H1 (cell line): ENCODE results near the gene THTPA. TPM values are rescaled to one million over a fixed set of nuclear protein-coding genes. Genes with fewer than 3 reads are reported as not detected.

Experiments used
- CTCF ChIA-PET: fragments of 300-600 bp; sonication (Branson Sonifier 250); formaldehyde crosslinking; loops from one replicate; lab custom pipeline; 2021; ENCODE audit not compliant: partially characterized antibody; lab: Charles Lee
- POLR2A ChIA-PET: fragments of 300-600 bp; sonication (Branson Sonifier 250); formaldehyde crosslinking; loops from one replicate; lab custom pipeline; 2021; ENCODE audit warnings: inconsistent platforms; ENCODE audit not compliant: partially characterized antibody; lab: Charles Lee
- DNase-seq, 2 experiments: peaks; one replicate each; pipeline versions ENCODE4 v3.0.0 to v3.0.0-alpha.2; 2010 to 2022; ENCODE audit warnings: low spot score in 2 of 2, low read depth in 1 of 2, mixed read lengths in 1 of 2
- FAIRE-seq: peaks from 2 replicates; lab custom pipeline; 2011; peaks lifted over from hg19 to GRCh38; lab: Jason Lieb, UNC
- H2AFZ ChIP-seq: 2 replicates; pipeline ENCODE4 v1.8.1; 2012; ENCODE audit warnings: low read length, inconsistent platforms
- H2AK5ac ChIP-seq: 2 replicates; pipeline ENCODE4 v1.6.1; 2013; ENCODE audit warnings: low read depth, low read length
- H2BK120ac ChIP-seq: replicated peaks from 2 replicates; pipeline ENCODE3; 2013; ENCODE audit warnings: low read depth, low read length, inconsistent platforms
- H2BK12ac ChIP-seq: 2 replicates; pipeline ENCODE4 v1.6.1; 2013; ENCODE audit warnings: low read depth, low read length
- H2BK15ac ChIP-seq: 2 replicates; pipeline ENCODE4 v1.6.1; 2013; ENCODE audit warnings: low read length
- H2BK20ac ChIP-seq: 2 replicates; pipeline ENCODE4 v1.6.1; 2013; ENCODE audit warnings: low read length
- H2BK5ac ChIP-seq: 2 replicates; pipeline ENCODE4 v1.6.1; 2013; ENCODE audit warnings: low read depth, low read length
- H3K14ac ChIP-seq: 2 replicates; pipeline ENCODE4 v1.6.1; 2013; ENCODE audit warnings: inconsistent platforms; ENCODE audit not compliant: insufficient read length
- H3K18ac ChIP-seq: 2 replicates; pipeline ENCODE4 v1.6.1; 2013; ENCODE audit warnings: low read length; ENCODE audit errors: extremely low read depth
- H3K23ac ChIP-seq: 2 replicates; pipeline ENCODE4 v1.6.1; 2013; ENCODE audit warnings: inconsistent platforms; ENCODE audit not compliant: insufficient read length
- H3K23me2 ChIP-seq: 2 replicates; pipeline ENCODE4 v1.6.1; 2013; ENCODE audit warnings: low read depth, low read length
- H3K27ac ChIP-seq: 2 replicates; pipeline ENCODE4 v1.6.1; 2011; ENCODE audit warnings: low read depth, low read length, inconsistent platforms
- H3K27me3 ChIP-seq, 4 experiments: replicated peaks in 1 of 4; 1 replicate in 1 of 4; 2 replicates in 3 of 4; pipeline versions ENCODE4 v1.6.1 to v1.8.1; 2011 to 2013; ENCODE audit warnings: low read length in 3 of 4, mild to moderate bottlenecking in 3 of 4, inconsistent platforms in 2 of 4, mixed read lengths in 2 of 4, moderate library complexity in 1 of 4; ENCODE audit not compliant: control insufficient read depth in 3 of 4, insufficient read depth in 3 of 4; ENCODE audit errors: extremely low read depth in 1 of 4
- H3K36me3 ChIP-seq, 4 experiments: 2 replicates each; pipeline versions ENCODE4 v1.6.1 to v1.8.1; 2011 to 2013; ENCODE audit warnings: mild to moderate bottlenecking in 4 of 4, low read length in 3 of 4, moderate library complexity in 2 of 4, control low read depth in 1 of 4, inconsistent platforms in 1 of 4; ENCODE audit not compliant: insufficient read depth in 4 of 4, control insufficient read depth in 2 of 4
- H3K4ac ChIP-seq: replicated peaks from 2 replicates; pipeline ENCODE3; 2013; ENCODE audit warnings: low read length, low read depth, mixed read lengths, inconsistent platforms; ENCODE audit not compliant: insufficient read length
- H3K4me1 ChIP-seq, 4 experiments: replicated peaks in 1 of 4; 1 replicate in 1 of 4; 2 replicates in 3 of 4; pipeline versions ENCODE4 v1.6.1 to v1.8.1; 2011 to 2013; ENCODE audit warnings: low read length in 3 of 4, inconsistent platforms in 2 of 4, mixed read lengths in 1 of 4; ENCODE audit not compliant: insufficient read depth in 4 of 4, control insufficient read depth in 3 of 4
- H3K4me2 ChIP-seq, 2 experiments: 2 replicates each; pipeline versions ENCODE4 v1.6.1 to v1.8.1; 2011 to 2013; ENCODE audit warnings: low read depth in 2 of 2, low read length in 2 of 2, control low read depth in 1 of 2, inconsistent platforms in 1 of 2, mild to moderate bottlenecking in 1 of 2; ENCODE audit not compliant: insufficient read depth in 1 of 2
- H3K4me3 ChIP-seq, 4 experiments: fragments of 200-600, 300-600 bp in 1 of 4; sonication (generic), shearing (Covaris generic), sonication (Bioruptor Twin) in 1 of 4; 2 replicates each; pipeline versions ENCODE4 v1.5.1 to v1.8.1; 2011 to 2016; ENCODE audit warnings: low read length in 4 of 4, low read depth in 3 of 4, control low read depth in 2 of 4, inconsistent platforms in 2 of 4, mild to moderate bottlenecking in 2 of 4, mixed read lengths in 1 of 4, moderate library complexity in 1 of 4; ENCODE audit not compliant: insufficient read depth in 2 of 4; ENCODE audit errors: extremely low read depth in 1 of 4
- H3K56ac ChIP-seq: replicated peaks from 2 replicates; pipeline ENCODE3; 2013; ENCODE audit warnings: low read depth, mild to moderate bottlenecking, mixed read lengths, low read length, inconsistent platforms; ENCODE audit not compliant: insufficient read length
- H3K79me1 ChIP-seq: 2 replicates; pipeline ENCODE4 v1.6.1; 2013; ENCODE audit warnings: low read depth, low read length, control low read depth
- H3K79me2 ChIP-seq, 2 experiments: 2 replicates each; pipeline versions ENCODE4 v1.6.1 to v1.8.1; 2012 to 2013; ENCODE audit warnings: low read length in 2 of 2, mild to moderate bottlenecking in 2 of 2, inconsistent platforms in 1 of 2; ENCODE audit not compliant: insufficient read depth in 2 of 2, control insufficient read depth in 1 of 2
- H3K9ac ChIP-seq, 4 experiments: replicated peaks in 1 of 4; 1 replicate in 1 of 4; 2 replicates in 3 of 4; pipeline versions ENCODE4 v1.6.1 to v1.8.1; 2011 to 2013; ENCODE audit warnings: low read depth in 3 of 4, low read length in 3 of 4, control low read depth in 2 of 4, mild to moderate bottlenecking in 2 of 4, moderate library complexity in 2 of 4, inconsistent platforms in 1 of 4; ENCODE audit errors: extremely low read depth in 1 of 4
- H3K9me3 ChIP-seq, 2 experiments: 2 replicates each; pipeline versions ENCODE4 v1.6.1 to v1.8.1; 2012 to 2013; ENCODE audit warnings: mild to moderate bottlenecking in 2 of 2, moderate library complexity in 2 of 2, control low read depth in 1 of 2, inconsistent platforms in 1 of 2, low read depth in 1 of 2, low read length in 1 of 2, mixed read lengths in 1 of 2; ENCODE audit not compliant: insufficient read depth in 2 of 2
- H4K20me1 ChIP-seq, 2 experiments: replicated peaks in 1 of 2; 2 replicates each; pipeline versions ENCODE3 to v1.8.1; 2011 to 2013; ENCODE audit warnings: inconsistent platforms in 2 of 2, low read length in 2 of 2, mild to moderate bottlenecking in 1 of 2; ENCODE audit not compliant: insufficient read depth in 2 of 2, control insufficient read depth in 1 of 2
- H4K5ac ChIP-seq: 2 replicates; pipeline ENCODE4 v1.6.1; 2013; ENCODE audit warnings: low read length, low read depth, mixed read lengths, inconsistent platforms; ENCODE audit not compliant: insufficient read length
- H4K8ac ChIP-seq: 2 replicates; pipeline ENCODE4 v1.8.0; 2013; ENCODE audit warnings: mild to moderate bottlenecking, moderate library complexity, low read length, inconsistent platforms; ENCODE audit not compliant: insufficient read depth; ENCODE audit errors: extremely low read depth
- H4K91ac ChIP-seq: replicated peaks from 2 replicates; pipeline ENCODE3; 2013; ENCODE audit warnings: low read length, mixed read lengths, inconsistent platforms; ENCODE audit not compliant: insufficient read length
- CREB1 ChIP-seq: IDR thresholded peaks from 2 replicates; pipeline ENCODE4 v1.6.1; 2012; ENCODE audit warnings: inconsistent platforms
- HDAC6 ChIP-seq: IDR thresholded peaks from one replicate; pipeline ENCODE4 v1.7.1; 2012; ENCODE audit warnings: low read depth, mild to moderate bottlenecking, inconsistent platforms, low read length, moderate library complexity
- KDM5A ChIP-seq: fragments of 200-600 bp; IDR thresholded peaks from 2 replicates; pipeline ENCODE4 v1.7.1; 2012; ENCODE audit warnings: mild to moderate bottlenecking, low read length, inconsistent platforms, mixed read lengths
- RAD21 ChIP-seq, 2 experiments: IDR thresholded peaks in 1 of 2; conservative IDR thresholded peaks in 1 of 2; 2 replicates each; pipeline ENCODE4 v1.6.1; 2011; ENCODE audit warnings: low read depth in 2 of 2, low read length in 2 of 2, improper control_type of control experiment in 1 of 2, inconsistent platforms in 1 of 2, mild to moderate bottlenecking in 1 of 2, moderate library complexity in 1 of 2
- RXRA ChIP-seq: IDR thresholded peaks from 2 replicates; pipeline ENCODE4 v1.6.1; 2011; ENCODE audit warnings: low read depth, mild to moderate bottlenecking, low read length, moderate library complexity; ENCODE audit not compliant: insufficient read depth
- SUZ12 ChIP-seq: fragments of 200-600 bp; sonication (generic); IDR thresholded peaks from 2 replicates; pipeline ENCODE4 v1.6.1; 2012; ENCODE audit warnings: mild to moderate bottlenecking, inconsistent platforms, low read length, moderate library complexity, mixed read lengths
- TAF1 ChIP-seq: IDR thresholded peaks from 2 replicates; pipeline ENCODE4 v1.6.1; 2011; ENCODE audit warnings: mild to moderate bottlenecking, low read depth, low read length
- TAF7 ChIP-seq: optimal IDR thresholded peaks from 2 replicates; pipeline ENCODE3; 2011; ENCODE audit warnings: low read depth, mild to moderate bottlenecking, inconsistent platforms, low read length, moderate library complexity, borderline replicate concordance
- TBP ChIP-seq: IDR thresholded peaks from 2 replicates; pipeline ENCODE4 v1.6.1; 2011; ENCODE audit warnings: low read depth, low read length, improper control_type of control experiment
- WGBS, 2 experiments: shearing (Covaris generic) in 1 of 2; methylation state at CpG; one replicate each; pipeline versions ENCODE4 v1.1.6 to v1.1.7; 2013 to 2015; ENCODE audit warnings: low lambda C conversion rate in 2 of 2, mixed read lengths in 2 of 2, inconsistent platforms in 1 of 2, low coverage in 1 of 2, missing lambda C conversion rate in 1 of 2; ENCODE audit not compliant: insufficient replicate concordance in 2 of 2, insufficient coverage in 1 of 2, insufficient read length in 1 of 2; ENCODE audit errors: extremely low coverage in 1 of 2, missing lambda C conversion rate in 1 of 2; 5-methylcytosine and 5-hydroxymethylcytosine counted together
- polyA plus RNA-seq, 7 experiments: library from polyadenylated mRNA; depleted of rRNA in 3 of 7; stranded (reverse) in 5 of 7; unstranded in 2 of 7; fragments of >200 nt in 5 of 7; fragments of 200-250 nt in 2 of 7; gene quantifications; 1 replicate in 5 of 7; 2 replicates in 1 of 7; 4 replicates in 1 of 7; pipeline versions ENCODE4 v1.2.1 to v1.2.3, GENCODE V29; 2011 to 2013; ENCODE audit warnings: missing spikeins in 2 of 7, mixed read lengths in 2 of 7
- total RNA-seq: library from RNA; stranded (reverse); fragmentation: NEBNext Ultra II Directional; extraction: Animal tissue kit (Norgen Biotek cat#: 25700); gene quantifications from 2 replicates; pipeline ENCODE4 v1.2.1, GENCODE V29; 2021

The THTPA gene
- total and polyA plus RNA-seq, 2 of the 8 experiments (the other 6 are each of a cell fraction or from before 2014, with no cell fraction given), result 16.6 to 19.0 TPM

DNA sequence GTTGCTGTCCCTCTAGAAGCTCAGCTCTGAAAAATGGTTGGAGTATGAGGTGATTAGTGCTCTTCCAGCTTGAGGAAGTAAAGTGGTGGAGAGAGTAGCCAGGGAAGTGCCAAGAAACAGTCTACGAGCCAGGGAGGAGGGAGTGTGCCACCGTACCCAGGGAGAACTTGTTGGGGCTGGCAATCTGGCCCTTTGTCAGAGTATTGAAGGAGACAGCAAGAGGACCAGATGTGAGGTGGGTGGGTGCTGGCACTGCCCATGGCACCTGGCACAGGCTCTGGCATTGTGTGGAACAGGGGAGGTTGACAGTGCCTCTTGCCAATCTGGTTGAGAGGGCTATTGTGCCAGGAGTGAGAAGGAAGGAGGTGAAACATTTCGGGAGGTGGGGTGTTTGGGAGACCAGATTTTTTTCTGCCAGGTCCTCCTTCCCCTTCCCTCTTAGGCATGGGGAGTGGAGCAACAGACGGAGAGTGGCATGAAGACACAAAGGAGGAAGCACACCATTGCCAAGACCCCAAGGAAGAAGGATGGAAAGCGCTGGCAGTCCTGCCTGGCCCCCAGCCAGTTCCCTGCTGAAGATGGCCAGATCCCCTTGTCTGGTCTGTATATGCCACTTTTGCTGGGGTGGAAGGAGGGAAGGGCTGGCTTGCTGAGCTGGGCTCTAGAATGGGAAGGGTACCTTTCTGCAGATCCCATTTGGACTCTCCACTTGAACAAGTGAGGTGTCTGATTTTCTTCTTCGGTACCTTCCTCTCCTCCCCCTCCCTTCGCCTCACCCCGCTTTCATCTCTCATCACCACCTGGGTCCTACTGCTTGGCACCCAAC lies 42.0 kb upstream of the THTPA start:
- Histone ChIP-seq H4K91ac (no peak overlapping the region), H2BK120ac (no peak overlapping the region), H4K5ac (no peak overlapping the region), H2BK20ac (no peak overlapping the region), H2AK5ac (no peak overlapping the region), H2BK15ac (no peak overlapping the region), H4K8ac (no peak overlapping the region), H3K9ac (no peak overlapping the region), H3K36me3 (no peaks in the 10 kb centered on the region), H3K79me1 (no peaks in the 10 kb centered on the region), H2AFZ (no peak overlapping the region), H4K20me1 (no peaks in the 10 kb centered on the region), H3K4me1 (peaks cover 7 to 14% (median 9%) of the 10 kb centered on the region in 4 experiments), H3K9me3 (no peaks in the 10 kb centered on the region), H3K14ac (no peak overlapping the region), H2BK12ac (no peak overlapping the region), H3K27me3 (peaks cover 0 to 4% (median 0%) of the 10 kb centered on the region in 4 experiments; a peak in 1 of 7 replicates), H3K23me2 (no peaks in the 10 kb centered on the region), H3K56ac (no peak overlapping the region), H3K4me3 (no peak overlapping the region), H3K23ac (no peak overlapping the region), H3K18ac (no peak overlapping the region), H3K79me2 (no peaks in the 10 kb centered on the region), H3K4me2 (no peak overlapping the region), H3K27ac (no peak overlapping the region), H3K4ac (no peak overlapping the region), H2BK5ac (no peak overlapping the region)
- ChIA-PET POLR2A (interaction anchor here (0.9 to 48.3 kb wide), 3 partner anchors 29 to 589 kb away, joined by 3 to 1523 read pairs (median 11); partner anchors contain the start of genes AP1G2, THTPA and ZFHX2), CTCF (interaction anchor here (2.0 to 70.5 kb wide), 4 partner anchors 9 to 39 kb away, joined by 8 to 2092 read pairs (median 662); partner anchors contain the start of genes AP1G2, NGDN, THTPA and ZFHX2)
- WGBS, 2 experiments, result 83% methylated on average over 7 of the region's 8 CpGs; no CpG with 5 or more reads in 1 of the 2 experiments
- DNase-seq (no peak), FAIRE-seq (no peak)
- TF ChIP-seq RXRA, result no peak
- no peak for TF ChIP-seq TAF7
- no peak for TF ChIP-seq TBP
- no peak for TF ChIP-seq RAD21 (IDR thresholded peaks at IDR 0.05 in 1 of 2, conservative IDR thresholded peaks at IDR 0.05 in 1 of 2; ENCODE audit: low read depth in 2 of 2, low read length in 2 of 2)
- no peak for TF ChIP-seq SUZ12
- TF ChIP-seq KDM5A, result no peak
- TF ChIP-seq HDAC6, result no peak
- no peak for TF ChIP-seq CREB1
- TF ChIP-seq TAF1, result no peak
